A549 (cell line): Measurements from ENCODE around the gene LST1.

ENCODE experiments used
- CHD2 ChIP-seq: fragments of 150-350 bp; IDR thresholded peaks from 2 replicates; pipeline ENCODE4 v1.6.1; 2014; ENCODE audit warnings: low read length; ENCODE audit not compliant: partially characterized antibody
- TF ChIP-seq, protein P1 (sequence below): fragments of >200 bp; sonication (Bioruptor Twin); formaldehyde crosslinking; IDR thresholded peaks from 3 replicates; pipeline ENCODE4 v1.5.1; 2016

GRCh38 chr6:31547727-31548543 is 38.1 kb upstream of the LST1 start:
- TF ChIP-seq, protein P1, sequence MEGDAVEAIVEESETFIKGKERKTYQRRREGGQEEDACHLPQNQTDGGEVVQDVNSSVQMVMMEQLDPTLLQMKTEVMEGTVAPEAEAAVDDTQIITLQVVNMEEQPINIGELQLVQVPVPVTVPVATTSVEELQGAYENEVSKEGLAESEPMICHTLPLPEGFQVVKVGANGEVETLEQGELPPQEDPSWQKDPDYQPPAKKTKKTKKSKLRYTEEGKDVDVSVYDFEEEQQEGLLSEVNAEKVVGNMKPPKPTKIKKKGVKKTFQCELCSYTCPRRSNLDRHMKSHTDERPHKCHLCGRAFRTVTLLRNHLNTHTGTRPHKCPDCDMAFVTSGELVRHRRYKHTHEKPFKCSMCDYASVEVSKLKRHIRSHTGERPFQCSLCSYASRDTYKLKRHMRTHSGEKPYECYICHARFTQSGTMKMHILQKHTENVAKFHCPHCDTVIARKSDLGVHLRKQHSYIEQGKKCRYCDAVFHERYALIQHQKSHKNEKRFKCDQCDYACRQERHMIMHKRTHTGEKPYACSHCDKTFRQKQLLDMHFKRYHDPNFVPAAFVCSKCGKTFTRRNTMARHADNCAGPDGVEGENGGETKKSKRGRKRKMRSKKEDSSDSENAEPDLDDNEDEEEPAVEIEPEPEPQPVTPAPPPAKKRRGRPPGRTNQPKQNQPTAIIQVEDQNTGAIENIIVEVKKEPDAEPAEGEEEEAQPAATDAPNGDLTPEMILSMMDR, result no peak
- TF ChIP-seq CHD2, result no peak
